H1 (cell line): ENCODE data around the gene GPHA2. TPM values are rescaled to one million over a fixed set of nuclear protein-coding genes. Genes with fewer than 3 reads are reported as not detected.

Source experiments
- CTCF ChIA-PET: fragments of 300-600 bp; sonication (Branson Sonifier 250); formaldehyde crosslinking; loops from one replicate; lab custom pipeline; 2021; ENCODE audit not compliant: partially characterized antibody; lab: Charles Lee
- POLR2A ChIA-PET: fragments of 300-600 bp; sonication (Branson Sonifier 250); formaldehyde crosslinking; loops from one replicate; lab custom pipeline; 2021; ENCODE audit warnings: inconsistent platforms; ENCODE audit not compliant: partially characterized antibody; lab: Charles Lee
- DNase-seq, 2 experiments: peaks; one replicate each; pipeline versions ENCODE4 v3.0.0 to v3.0.0-alpha.2; 2010 to 2022; ENCODE audit warnings: low spot score in 2 of 2, low read depth in 1 of 2, mixed read lengths in 1 of 2
- FAIRE-seq: peaks from 2 replicates; lab custom pipeline; 2011; peaks lifted over from hg19 to GRCh38; lab: Jason Lieb, UNC
- H2AFZ ChIP-seq: 2 replicates; pipeline ENCODE4 v1.8.1; 2012; ENCODE audit warnings: low read length, inconsistent platforms
- H2AK5ac ChIP-seq: 2 replicates; pipeline ENCODE4 v1.6.1; 2013; ENCODE audit warnings: low read depth, low read length
- H2BK120ac ChIP-seq: replicated peaks from 2 replicates; pipeline ENCODE3; 2013; ENCODE audit warnings: low read depth, low read length, inconsistent platforms
- H2BK12ac ChIP-seq: 2 replicates; pipeline ENCODE4 v1.6.1; 2013; ENCODE audit warnings: low read depth, low read length
- H2BK15ac ChIP-seq: 2 replicates; pipeline ENCODE4 v1.6.1; 2013; ENCODE audit warnings: low read length
- H2BK20ac ChIP-seq: 2 replicates; pipeline ENCODE4 v1.6.1; 2013; ENCODE audit warnings: low read length
- H2BK5ac ChIP-seq: 2 replicates; pipeline ENCODE4 v1.6.1; 2013; ENCODE audit warnings: low read depth, low read length
- H3K14ac ChIP-seq: 2 replicates; pipeline ENCODE4 v1.6.1; 2013; ENCODE audit warnings: inconsistent platforms; ENCODE audit not compliant: insufficient read length
- H3K18ac ChIP-seq: 2 replicates; pipeline ENCODE4 v1.6.1; 2013; ENCODE audit warnings: low read length; ENCODE audit errors: extremely low read depth
- H3K23ac ChIP-seq: 2 replicates; pipeline ENCODE4 v1.6.1; 2013; ENCODE audit warnings: inconsistent platforms; ENCODE audit not compliant: insufficient read length
- H3K23me2 ChIP-seq: 2 replicates; pipeline ENCODE4 v1.6.1; 2013; ENCODE audit warnings: low read depth, low read length
- H3K27ac ChIP-seq: 2 replicates; pipeline ENCODE4 v1.6.1; 2011; ENCODE audit warnings: low read depth, low read length, inconsistent platforms
- H3K27me3 ChIP-seq, 4 experiments: replicated peaks in 1 of 4; 1 replicate in 1 of 4; 2 replicates in 3 of 4; pipeline versions ENCODE4 v1.6.1 to v1.8.1; 2011 to 2013; ENCODE audit warnings: low read length in 3 of 4, mild to moderate bottlenecking in 3 of 4, inconsistent platforms in 2 of 4, mixed read lengths in 2 of 4, moderate library complexity in 1 of 4; ENCODE audit not compliant: control insufficient read depth in 3 of 4, insufficient read depth in 3 of 4; ENCODE audit errors: extremely low read depth in 1 of 4
- H3K36me3 ChIP-seq, 4 experiments: 2 replicates each; pipeline versions ENCODE4 v1.6.1 to v1.8.1; 2011 to 2013; ENCODE audit warnings: mild to moderate bottlenecking in 4 of 4, low read length in 3 of 4, moderate library complexity in 2 of 4, control low read depth in 1 of 4, inconsistent platforms in 1 of 4; ENCODE audit not compliant: insufficient read depth in 4 of 4, control insufficient read depth in 2 of 4
- H3K4ac ChIP-seq: replicated peaks from 2 replicates; pipeline ENCODE3; 2013; ENCODE audit warnings: low read length, low read depth, mixed read lengths, inconsistent platforms; ENCODE audit not compliant: insufficient read length
- H3K4me1 ChIP-seq, 4 experiments: replicated peaks in 1 of 4; 1 replicate in 1 of 4; 2 replicates in 3 of 4; pipeline versions ENCODE4 v1.6.1 to v1.8.1; 2011 to 2013; ENCODE audit warnings: low read length in 3 of 4, inconsistent platforms in 2 of 4, mixed read lengths in 1 of 4; ENCODE audit not compliant: insufficient read depth in 4 of 4, control insufficient read depth in 3 of 4
- H3K4me2 ChIP-seq, 2 experiments: 2 replicates each; pipeline versions ENCODE4 v1.6.1 to v1.8.1; 2011 to 2013; ENCODE audit warnings: low read depth in 2 of 2, low read length in 2 of 2, control low read depth in 1 of 2, inconsistent platforms in 1 of 2, mild to moderate bottlenecking in 1 of 2; ENCODE audit not compliant: insufficient read depth in 1 of 2
- H3K4me3 ChIP-seq, 4 experiments: fragments of 200-600, 300-600 bp in 1 of 4; sonication (generic), shearing (Covaris generic), sonication (Bioruptor Twin) in 1 of 4; 2 replicates each; pipeline versions ENCODE4 v1.5.1 to v1.8.1; 2011 to 2016; ENCODE audit warnings: low read length in 4 of 4, low read depth in 3 of 4, control low read depth in 2 of 4, inconsistent platforms in 2 of 4, mild to moderate bottlenecking in 2 of 4, mixed read lengths in 1 of 4, moderate library complexity in 1 of 4; ENCODE audit not compliant: insufficient read depth in 2 of 4; ENCODE audit errors: extremely low read depth in 1 of 4
- H3K56ac ChIP-seq: replicated peaks from 2 replicates; pipeline ENCODE3; 2013; ENCODE audit warnings: low read depth, mild to moderate bottlenecking, mixed read lengths, low read length, inconsistent platforms; ENCODE audit not compliant: insufficient read length
- H3K79me1 ChIP-seq: 2 replicates; pipeline ENCODE4 v1.6.1; 2013; ENCODE audit warnings: low read depth, low read length, control low read depth
- H3K79me2 ChIP-seq, 2 experiments: 2 replicates each; pipeline versions ENCODE4 v1.6.1 to v1.8.1; 2012 to 2013; ENCODE audit warnings: low read length in 2 of 2, mild to moderate bottlenecking in 2 of 2, inconsistent platforms in 1 of 2; ENCODE audit not compliant: insufficient read depth in 2 of 2, control insufficient read depth in 1 of 2
- H3K9ac ChIP-seq, 4 experiments: replicated peaks in 1 of 4; 1 replicate in 1 of 4; 2 replicates in 3 of 4; pipeline versions ENCODE4 v1.6.1 to v1.8.1; 2011 to 2013; ENCODE audit warnings: low read depth in 3 of 4, low read length in 3 of 4, control low read depth in 2 of 4, mild to moderate bottlenecking in 2 of 4, moderate library complexity in 2 of 4, inconsistent platforms in 1 of 4; ENCODE audit errors: extremely low read depth in 1 of 4
- H3K9me3 ChIP-seq, 2 experiments: 2 replicates each; pipeline versions ENCODE4 v1.6.1 to v1.8.1; 2012 to 2013; ENCODE audit warnings: mild to moderate bottlenecking in 2 of 2, moderate library complexity in 2 of 2, control low read depth in 1 of 2, inconsistent platforms in 1 of 2, low read depth in 1 of 2, low read length in 1 of 2, mixed read lengths in 1 of 2; ENCODE audit not compliant: insufficient read depth in 2 of 2
- H4K20me1 ChIP-seq, 2 experiments: replicated peaks in 1 of 2; 2 replicates each; pipeline versions ENCODE3 to v1.8.1; 2011 to 2013; ENCODE audit warnings: inconsistent platforms in 2 of 2, low read length in 2 of 2, mild to moderate bottlenecking in 1 of 2; ENCODE audit not compliant: insufficient read depth in 2 of 2, control insufficient read depth in 1 of 2
- H4K5ac ChIP-seq: 2 replicates; pipeline ENCODE4 v1.6.1; 2013; ENCODE audit warnings: low read length, low read depth, mixed read lengths, inconsistent platforms; ENCODE audit not compliant: insufficient read length
- H4K8ac ChIP-seq: 2 replicates; pipeline ENCODE4 v1.8.0; 2013; ENCODE audit warnings: mild to moderate bottlenecking, moderate library complexity, low read length, inconsistent platforms; ENCODE audit not compliant: insufficient read depth; ENCODE audit errors: extremely low read depth
- H4K91ac ChIP-seq: replicated peaks from 2 replicates; pipeline ENCODE3; 2013; ENCODE audit warnings: low read length, mixed read lengths, inconsistent platforms; ENCODE audit not compliant: insufficient read length
- EGR1 ChIP-seq: IDR thresholded peaks from 2 replicates; pipeline ENCODE4 v1.6.1; 2011; ENCODE audit warnings: low read depth, low read length, borderline replicate concordance
- FOSL1 ChIP-seq: IDR thresholded peaks from 2 replicates; pipeline ENCODE4 v1.6.1; 2011; ENCODE audit warnings: mild to moderate bottlenecking, low read depth, low read length, moderate library complexity; ENCODE audit not compliant: insufficient read depth
- HDAC6 ChIP-seq: IDR thresholded peaks from one replicate; pipeline ENCODE4 v1.7.1; 2012; ENCODE audit warnings: low read depth, mild to moderate bottlenecking, inconsistent platforms, low read length, moderate library complexity
- KDM5A ChIP-seq: fragments of 200-600 bp; IDR thresholded peaks from 2 replicates; pipeline ENCODE4 v1.7.1; 2012; ENCODE audit warnings: mild to moderate bottlenecking, low read length, inconsistent platforms, mixed read lengths
- RNF2 ChIP-seq: fragments of 200-900, 300-1000 bp; sonication (generic); IDR thresholded peaks from 2 replicates; pipeline ENCODE4 v1.7.1; 2016; ENCODE audit warnings: borderline replicate concordance, low read depth, mild to moderate bottlenecking, antibody characterized with exemption, low read length; ENCODE audit not compliant: poor library complexity, severe bottlenecking; ENCODE audit errors: missing control alignments
- WGBS, 2 experiments: shearing (Covaris generic) in 1 of 2; methylation state at CpG; one replicate each; pipeline versions ENCODE4 v1.1.6 to v1.1.7; 2013 to 2015; ENCODE audit warnings: low lambda C conversion rate in 2 of 2, mixed read lengths in 2 of 2, inconsistent platforms in 1 of 2, low coverage in 1 of 2, missing lambda C conversion rate in 1 of 2; ENCODE audit not compliant: insufficient replicate concordance in 2 of 2, insufficient coverage in 1 of 2, insufficient read length in 1 of 2; ENCODE audit errors: extremely low coverage in 1 of 2, missing lambda C conversion rate in 1 of 2; 5-methylcytosine and 5-hydroxymethylcytosine counted together
- polyA plus RNA-seq, 7 experiments: library from polyadenylated mRNA; depleted of rRNA in 3 of 7; stranded (reverse) in 5 of 7; unstranded in 2 of 7; fragments of >200 nt in 5 of 7; fragments of 200-250 nt in 2 of 7; gene quantifications; 1 replicate in 5 of 7; 2 replicates in 1 of 7; 4 replicates in 1 of 7; pipeline versions ENCODE4 v1.2.1 to v1.2.3, GENCODE V29; 2011 to 2013; ENCODE audit warnings: missing spikeins in 2 of 7, mixed read lengths in 2 of 7
- total RNA-seq: library from RNA; stranded (reverse); fragmentation: NEBNext Ultra II Directional; extraction: Animal tissue kit (Norgen Biotek cat#: 25700); gene quantifications from 2 replicates; pipeline ENCODE4 v1.2.1, GENCODE V29; 2021

Gene GPHA2
- total and polyA plus RNA-seq, 2 of the 8 experiments (the other 6 are each of a cell fraction or from before 2014, with no cell fraction given): 0.97 to 4.4 TPM

- Histone ChIP-seq H3K27ac (no peak overlapping the region), H3K27me3 (peaks cover 0 to 9% (median 6%) of the 10 kb centered on the region in 4 experiments; a peak in 5 of 7 replicates), H3K9ac (no peak overlapping the region), H3K56ac (no peak overlapping the region), H4K8ac (no peak overlapping the region; the same call in 1 of the 2 replicates), H4K91ac (no peak overlapping the region), H3K23ac (no peak overlapping the region), H2AK5ac (no peak overlapping the region), H3K4me2 (no peak overlapping the region), H3K36me3 (no peaks in the 10 kb centered on the region), H4K5ac (no peak overlapping the region), H2BK5ac (no peak overlapping the region), H3K4ac (no peak overlapping the region), H3K79me1 (no peaks in the 10 kb centered on the region), H3K14ac (no peak overlapping the region), H3K9me3 (peaks cover 0 to 4% of the 10 kb centered on the region in 2 experiments; a peak in 1 of 4 replicates), H3K79me2 (no peaks in the 10 kb centered on the region), H4K20me1 (no peaks in the 10 kb centered on the region), H2BK20ac (no peak overlapping the region), H2BK120ac (no peak overlapping the region), H2BK12ac (no peak overlapping the region), H2AFZ (no peak overlapping the region), H3K4me3 (no peak overlapping the region), H3K4me1 (no peaks in the 10 kb centered on the region), H2BK15ac (no peak overlapping the region), H3K18ac (no peak overlapping the region), H3K23me2 (no peaks in the 10 kb centered on the region)
- DNase-seq: no peak
- ChIA-PET CTCF (interaction anchor here (1.5 kb wide), 1 partner anchor 29 kb away, joined by 5 read pairs; the partner anchor contains the start of gene BATF2), POLR2A (interaction anchor here (0.6 to 0.7 kb wide), 2 partner anchors 336 to 1023 kb away, joined by 3 read pairs; no protein-coding TSS in a partner anchor)
- FAIRE-seq: no peak
- WGBS, 2 experiments: 96% methylated on average over 3 of the region's 3 CpGs; no CpG with 5 or more reads in 1 of the 2 experiments
- no peak for TF ChIP-seq KDM5A
- TF ChIP-seq HDAC6: no peak
- no peak for TF ChIP-seq RNF2
- no peak for TF ChIP-seq FOSL1
- TF ChIP-seq EGR1: no peak
These were observed 31.7 kb upstream of the GPHA2 start for GRCh38 chr11:64967375-64967774.
